Measurements from ENCODE around the gene NT5C3A. TPM values are rescaled to one million over a fixed set of nuclear protein-coding genes. Genes with fewer than 3 reads are reported as not detected.

The NT5C3A gene
- total RNA-seq, 3 donors from 2014 or later, result 26.6 to 37.8 (median 35.9) TPM

DNA sequence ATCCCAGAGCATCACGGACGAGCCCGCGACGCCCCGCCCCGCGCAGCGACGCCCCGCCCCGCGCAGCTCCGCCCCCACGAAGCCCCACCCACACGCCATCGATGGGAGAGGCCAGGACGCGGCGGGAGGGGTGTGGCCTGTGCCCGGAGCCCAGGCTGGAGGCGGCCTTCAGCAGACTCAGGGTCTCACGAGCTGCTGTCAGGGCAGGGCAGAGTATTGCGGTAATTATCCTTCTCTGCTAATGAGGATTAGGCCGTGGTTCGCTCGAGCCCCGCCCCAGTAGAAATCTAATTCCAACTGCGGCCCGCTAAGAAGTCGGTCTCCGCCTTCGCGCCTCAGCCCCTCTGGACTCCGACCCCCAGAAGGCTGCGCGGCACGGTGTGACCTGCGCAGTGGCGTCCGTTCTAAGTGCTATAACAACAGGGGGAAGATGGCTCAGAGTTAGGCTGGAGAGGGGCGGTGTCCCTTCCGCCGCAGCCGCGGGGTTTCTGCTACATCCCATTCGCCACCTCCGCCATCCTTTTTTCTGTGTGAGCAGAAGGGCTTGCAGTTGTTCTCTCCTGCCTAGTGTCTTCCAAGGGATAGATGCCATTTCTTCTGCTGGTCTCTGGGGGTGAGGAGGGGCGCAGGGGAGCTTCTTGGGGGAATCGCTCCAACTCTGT, 337 bp upstream of the NT5C3A start:
- peak; percentile 87 for DNase-seq
- H3K4me1 Mint-ChIP-seq (ENCODE audit: low read depth), result peaks cover 36% of the 10 kb centered on the region
- peaks cover 15% of the 10 kb centered on the region for H3K36me3 Mint-ChIP-seq (ENCODE audit: insufficient read depth)
- peaks cover 8% of the 10 kb centered on the region for H3K9me3 Mint-ChIP-seq
- ATAC-seq, result peak; percentile 94
- H3K27me3 Mint-ChIP-seq (ENCODE audit: low read depth), result peaks cover 3% of the 10 kb centered on the region
- H3K4me3 Mint-ChIP-seq, result peak overlapping the region; percentile 94

GRCh38 chr7:33061282-33061937, 1.2 kb downstream of the NT5C3A start:
- peak overlapping the region; percentile 94 for H3K4me3 Mint-ChIP-seq
- peaks cover 7% of the 10 kb centered on the region for H3K9me3 Mint-ChIP-seq
- peaks cover 42% of the 10 kb centered on the region for H3K4me1 Mint-ChIP-seq (ENCODE audit: low read depth)
- no peak for DNase-seq
- no peak for ATAC-seq
- peaks cover 16% of the 10 kb centered on the region for H3K36me3 Mint-ChIP-seq (ENCODE audit: insufficient read depth)
- H3K27me3 Mint-ChIP-seq (ENCODE audit: low read depth), result peaks cover 2% of the 10 kb centered on the region

GRCh38 chr7:33059635-33060034, 2.9 kb downstream of the NT5C3A start:
- H3K36me3 Mint-ChIP-seq (ENCODE audit: insufficient read depth), result peaks cover 14% of the 10 kb centered on the region
- no peak for ATAC-seq
- H3K27me3 Mint-ChIP-seq (ENCODE audit: low read depth), result no peaks in the 10 kb centered on the region
- no peaks in the 10 kb centered on the region for H3K9me3 Mint-ChIP-seq
- DNase-seq, result no peak
- H3K4me1 Mint-ChIP-seq (ENCODE audit: low read depth), result peaks cover 54% of the 10 kb centered on the region
- peak overlapping the region; percentile 33 for H3K4me3 Mint-ChIP-seq

DNA sequence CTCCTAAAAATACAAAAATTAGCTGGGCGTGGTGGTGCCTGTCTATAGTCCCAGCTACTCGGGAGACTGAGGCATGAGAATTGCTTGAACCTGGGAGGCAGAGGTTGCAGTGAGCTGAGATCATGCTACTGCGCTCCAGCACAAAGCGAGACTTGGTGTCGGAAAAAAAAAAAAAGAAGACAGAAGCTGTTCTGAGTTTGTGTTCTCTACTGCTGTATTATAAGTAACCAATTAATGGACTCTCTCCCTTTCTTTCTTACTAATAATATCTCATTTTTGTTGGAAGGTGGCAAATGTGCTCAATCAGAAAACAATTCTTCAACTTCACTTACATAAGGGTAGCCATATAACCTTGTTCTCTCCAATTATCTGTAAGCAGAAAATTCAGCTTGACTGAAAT, 7.4 kb downstream of the NT5C3A start:
- DNase-seq (no peak), ATAC-seq (no peak)
- Mint-ChIP-seq H3K9me3 (no peaks in the 10 kb centered on the region), H3K36me3 (ENCODE audit: insufficient read depth) (peaks cover 14% of the 10 kb centered on the region), H3K27me3 (ENCODE audit: low read depth) (no peaks in the 10 kb centered on the region), H3K4me1 (ENCODE audit: low read depth) (peaks cover 67% of the 10 kb centered on the region), H3K4me3 (no peak overlapping the region)

DNA sequence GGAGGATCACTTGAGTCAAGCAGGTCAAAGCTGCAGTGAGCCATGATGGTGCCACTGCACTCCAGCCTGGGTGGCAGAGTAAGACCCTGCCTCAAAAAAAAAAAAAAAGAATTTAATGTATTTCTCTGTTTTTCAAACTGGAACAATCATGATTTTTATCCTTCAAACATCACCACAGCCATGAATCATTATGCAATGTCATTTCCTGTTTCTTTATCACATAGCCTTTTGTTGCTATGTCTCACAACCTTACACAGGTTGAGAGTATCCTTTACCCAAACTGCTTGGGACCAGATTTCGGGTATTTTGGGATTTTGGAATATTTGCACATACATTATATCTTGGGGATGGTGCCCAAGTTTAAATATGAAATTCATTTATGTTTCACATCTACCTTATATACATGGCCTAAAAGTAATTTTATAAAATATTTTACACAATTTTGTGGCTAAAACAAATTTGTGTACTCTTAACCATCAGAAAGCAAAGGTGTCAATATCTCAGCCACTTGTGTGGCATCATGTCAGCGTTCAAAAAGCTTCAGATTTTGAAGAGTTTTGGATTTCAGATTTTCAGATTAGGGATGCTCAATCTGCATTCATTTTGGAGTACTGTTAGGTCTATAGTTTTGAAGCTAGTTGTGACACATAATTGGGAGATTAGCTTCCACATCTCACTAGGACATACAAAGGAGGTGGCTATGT, 8.2 kb downstream of the NT5C3A start:
- Mint-ChIP-seq H3K4me1 (ENCODE audit: low read depth) (peaks cover 62% of the 10 kb centered on the region), H3K4me3 (no peak overlapping the region), H3K36me3 (ENCODE audit: insufficient read depth) (peaks cover 14% of the 10 kb centered on the region), H3K9me3 (no peaks in the 10 kb centered on the region), H3K27me3 (ENCODE audit: low read depth) (no peaks in the 10 kb centered on the region)
- peak; percentile 85 to 89 for ATAC-seq
- DNase-seq, result no peak

DNA sequence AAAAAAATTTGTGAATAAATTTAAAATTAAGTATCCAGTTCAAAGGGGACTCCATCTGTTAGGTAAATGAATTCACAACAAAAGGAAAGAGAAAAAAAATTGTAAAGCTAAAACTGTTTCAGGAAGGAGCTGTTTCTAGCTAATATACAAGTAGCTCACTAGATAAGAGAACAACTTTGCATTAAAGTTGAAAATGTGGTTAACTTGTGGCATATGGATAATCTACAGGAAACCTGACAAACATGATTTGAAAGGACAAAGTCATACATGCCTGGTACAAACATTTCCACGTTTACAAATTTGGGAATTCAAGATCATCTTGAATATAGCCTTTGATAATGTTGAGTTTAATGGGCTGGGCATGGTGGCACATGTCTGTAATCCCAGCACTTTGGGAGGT, 8.9 kb downstream of the NT5C3A start:
- no peak for DNase-seq
- no peaks in the 10 kb centered on the region for H3K27me3 Mint-ChIP-seq (ENCODE audit: low read depth)
- H3K36me3 Mint-ChIP-seq (ENCODE audit: insufficient read depth), result peaks cover 9% of the 10 kb centered on the region
- ATAC-seq, result no peak
- H3K4me3 Mint-ChIP-seq, result no peak overlapping the region
- no peaks in the 10 kb centered on the region for H3K9me3 Mint-ChIP-seq
- peaks cover 57% of the 10 kb centered on the region for H3K4me1 Mint-ChIP-seq (ENCODE audit: low read depth)

DNA sequence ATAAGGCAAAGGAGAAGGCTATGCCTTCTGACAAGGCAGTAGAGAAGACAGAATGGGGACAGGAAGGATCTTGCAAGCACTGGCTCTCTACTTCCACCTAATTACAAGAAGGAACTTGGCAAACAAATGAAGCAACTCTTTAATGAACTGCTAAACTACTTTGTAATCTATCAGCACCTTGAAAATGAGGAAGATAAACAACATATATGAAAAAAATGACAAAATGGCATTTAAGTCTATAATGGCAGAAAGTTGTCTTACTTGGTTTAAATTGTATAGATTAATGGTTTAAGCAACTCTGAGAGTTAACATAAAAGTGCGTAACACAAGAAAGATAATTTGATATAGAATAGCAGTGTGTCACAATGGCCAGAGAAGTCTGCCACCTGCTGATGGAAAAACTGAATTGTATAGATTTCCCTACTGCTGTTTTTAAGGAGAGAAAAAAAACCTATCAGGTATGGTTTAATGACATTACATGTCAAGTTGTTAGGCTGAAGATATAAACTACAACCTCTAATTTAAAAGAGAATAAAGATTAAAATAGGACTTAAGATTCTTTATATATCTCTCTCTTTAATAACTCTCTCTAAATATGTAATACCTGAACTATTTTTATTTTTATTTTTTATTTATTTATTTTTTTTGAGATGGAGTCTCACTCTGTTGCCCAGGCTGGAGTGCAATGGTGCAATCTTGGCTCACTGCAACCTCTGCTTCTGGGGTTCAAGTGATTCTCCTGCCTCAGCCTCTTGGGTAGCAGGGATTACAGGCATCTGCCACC, 11.8 kb downstream of the NT5C3A start:
- peaks cover 4% of the 10 kb centered on the region for H3K36me3 Mint-ChIP-seq (ENCODE audit: insufficient read depth)
- ATAC-seq, result peak; percentile 47 to 63
- H3K4me3 Mint-ChIP-seq, result no peak overlapping the region
- no peaks in the 10 kb centered on the region for H3K9me3 Mint-ChIP-seq
- peaks cover 48% of the 10 kb centered on the region for H3K4me1 Mint-ChIP-seq (ENCODE audit: low read depth)
- DNase-seq, result no peak
- H3K27me3 Mint-ChIP-seq (ENCODE audit: low read depth), result no peaks in the 10 kb centered on the region

- Mint-ChIP-seq H3K4me3 (no peak overlapping the region), H3K9me3 (no peaks in the 10 kb centered on the region), H3K27me3 (ENCODE audit: low read depth) (no peaks in the 10 kb centered on the region), H3K4me1 (ENCODE audit: low read depth) (peaks cover 43% of the 10 kb centered on the region), H3K36me3 (ENCODE audit: insufficient read depth) (peaks cover 1% of the 10 kb centered on the region)
- ATAC-seq (no peak), DNase-seq (no peak)
Measured at GRCh38 chr7:33048704-33049103, 13.9 kb downstream of the NT5C3A start.

- no peak for ATAC-seq
- Mint-ChIP-seq H3K27me3 (ENCODE audit: low read depth) (no peaks in the 10 kb centered on the region), H3K4me3 (no peak overlapping the region), H3K36me3 (ENCODE audit: insufficient read depth) (peaks cover 4% of the 10 kb centered on the region), H3K9me3 (no peaks in the 10 kb centered on the region), H3K4me1 (ENCODE audit: low read depth) (peaks cover 46% of the 10 kb centered on the region)
- DNase-seq, result no peak
Measured at GRCh38 chr7:33048257-33048656, 14.3 kb downstream of the NT5C3A start.

DNA sequence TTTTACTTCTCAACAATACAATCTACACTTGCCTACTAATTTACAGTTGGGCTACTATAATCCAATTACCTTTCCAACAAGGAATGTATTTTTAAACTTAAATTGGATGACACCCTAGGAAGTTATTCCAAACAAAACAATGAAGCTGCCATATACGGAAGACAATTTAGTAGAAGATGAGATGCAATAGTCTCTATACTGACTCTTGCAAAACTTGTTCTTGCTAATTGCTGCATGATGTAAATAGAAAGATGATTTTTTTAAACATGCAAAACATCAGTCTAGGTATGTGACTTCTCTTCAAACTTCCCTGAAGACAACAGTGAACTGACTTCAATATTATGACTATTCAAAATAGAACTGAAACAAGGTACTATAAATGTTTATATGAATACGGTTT, 17.6 kb downstream of the NT5C3A start:
- no peaks in the 10 kb centered on the region for H3K27me3 Mint-ChIP-seq (ENCODE audit: low read depth)
- peaks cover 4% of the 10 kb centered on the region for H3K36me3 Mint-ChIP-seq (ENCODE audit: insufficient read depth)
- no peaks in the 10 kb centered on the region for H3K9me3 Mint-ChIP-seq
- DNase-seq, result no peak
- H3K4me1 Mint-ChIP-seq (ENCODE audit: low read depth), result peaks cover 39% of the 10 kb centered on the region
- no peak for ATAC-seq
- no peak overlapping the region for H3K4me3 Mint-ChIP-seq

DNA sequence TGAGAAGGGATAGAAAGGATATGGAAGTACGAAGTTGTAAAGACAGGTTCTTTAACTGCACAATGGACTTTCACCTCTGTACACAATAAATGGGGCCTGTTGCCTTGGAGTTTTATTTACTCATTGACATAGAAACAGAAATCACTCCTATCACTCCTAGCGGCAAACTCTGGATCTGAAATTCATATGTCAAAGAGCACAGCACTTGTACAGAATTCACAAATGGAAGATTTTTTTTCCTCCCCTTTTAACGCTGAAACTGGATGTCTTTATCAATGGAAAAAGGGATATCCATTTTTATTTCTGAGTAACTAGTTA, 18.2 kb downstream of the NT5C3A start:
- no peaks in the 10 kb centered on the region for H3K9me3 Mint-ChIP-seq
- H3K4me1 Mint-ChIP-seq (ENCODE audit: low read depth), result peaks cover 44% of the 10 kb centered on the region
- DNase-seq (no peak), ATAC-seq (no peak)
- H3K36me3 Mint-ChIP-seq (ENCODE audit: insufficient read depth), result peaks cover 4% of the 10 kb centered on the region
- no peaks in the 10 kb centered on the region for H3K27me3 Mint-ChIP-seq (ENCODE audit: low read depth)
- H3K4me3 Mint-ChIP-seq, result no peak overlapping the region

DNA sequence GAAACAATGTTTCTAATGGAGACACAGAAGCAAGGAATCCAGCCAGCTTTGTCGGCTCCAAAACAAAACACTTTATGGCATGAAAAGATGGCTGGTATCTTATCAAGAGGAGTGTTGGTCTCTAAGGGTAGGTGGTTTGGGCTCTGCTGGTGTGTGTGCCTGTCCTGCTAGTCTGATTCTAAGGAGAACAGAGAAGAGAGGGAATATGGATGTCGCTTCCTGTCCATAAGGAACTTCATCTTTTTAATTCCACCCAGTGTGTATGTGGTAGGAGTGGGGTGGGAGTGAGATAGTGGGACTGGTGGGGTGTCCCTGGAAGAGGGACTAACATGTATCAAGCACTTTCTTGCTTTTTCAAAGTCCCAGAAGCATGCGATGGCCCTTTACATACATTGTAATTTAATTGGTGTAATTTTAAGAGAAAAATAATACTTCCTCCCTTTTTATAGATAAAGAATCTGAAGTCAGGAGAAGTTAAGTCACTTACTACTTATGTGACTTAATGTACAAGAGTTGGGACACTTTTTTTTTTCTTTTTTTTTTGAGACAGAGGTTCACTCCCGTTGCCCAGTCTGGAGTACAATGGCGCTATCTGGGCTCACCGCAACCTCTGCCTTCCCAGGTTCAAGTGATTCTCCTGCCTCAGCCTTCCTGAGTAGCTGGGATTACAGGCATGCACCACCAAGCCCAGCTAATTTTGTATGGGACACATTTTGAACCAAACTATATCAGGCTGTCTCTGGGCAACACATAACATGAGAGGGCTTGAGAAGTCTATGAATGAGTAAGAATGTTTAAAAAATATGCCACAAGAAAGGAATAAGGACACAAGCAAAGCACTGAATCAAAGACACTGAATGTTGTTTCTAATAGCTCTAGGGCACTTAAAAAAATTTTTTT, 18.8 kb downstream of the NT5C3A start:
- Mint-ChIP-seq H3K36me3 (ENCODE audit: insufficient read depth) (peaks cover 4% of the 10 kb centered on the region), H3K27me3 (ENCODE audit: low read depth) (no peaks in the 10 kb centered on the region), H3K4me3 (no peak overlapping the region), H3K9me3 (no peaks in the 10 kb centered on the region), H3K4me1 (ENCODE audit: low read depth) (peaks cover 48% of the 10 kb centered on the region)
- DNase-seq, result no peak
- no peak for ATAC-seq

DNA sequence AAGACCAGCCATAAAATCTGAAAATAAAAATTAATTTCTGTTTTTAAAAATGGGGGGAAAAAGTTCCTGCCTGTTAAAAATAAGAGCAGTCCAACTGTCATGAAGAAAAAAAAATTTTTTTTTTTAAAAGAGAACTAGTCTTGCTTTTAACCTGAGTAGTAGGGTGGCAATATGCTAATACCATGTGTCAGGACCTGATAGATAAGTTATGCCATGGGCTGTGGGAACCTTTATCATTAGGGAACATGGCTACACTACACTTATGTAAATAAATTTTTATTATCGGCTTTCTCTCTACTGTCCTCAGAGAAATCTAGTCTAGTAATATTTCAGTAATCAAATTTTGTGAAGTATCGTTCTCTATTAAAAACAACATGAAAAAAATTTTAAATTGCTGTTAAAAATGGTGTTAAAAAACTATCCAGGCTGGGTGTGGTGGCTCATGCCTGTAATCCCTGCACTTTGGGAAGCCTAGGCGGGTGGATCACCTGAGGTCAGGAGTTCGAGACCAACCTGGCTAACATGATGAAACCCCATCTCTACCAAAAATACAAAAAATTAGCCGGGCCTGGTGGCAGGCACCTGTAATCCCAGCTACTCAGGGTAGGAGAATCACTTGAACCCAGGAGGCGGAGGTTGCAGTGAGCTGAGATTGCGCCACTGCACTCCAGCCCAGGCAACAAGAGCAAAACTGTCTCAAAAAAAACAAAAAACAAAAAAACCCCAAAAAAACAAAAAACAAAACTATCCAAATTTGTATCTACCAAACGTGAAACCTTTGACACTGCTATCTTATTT, 20.7 kb downstream of the NT5C3A start:
- no peaks in the 10 kb centered on the region for H3K9me3 Mint-ChIP-seq
- no peaks in the 10 kb centered on the region for H3K27me3 Mint-ChIP-seq (ENCODE audit: low read depth)
- no peak overlapping the region for H3K4me3 Mint-ChIP-seq
- DNase-seq (no peak), ATAC-seq (no peak)
- peaks cover 54% of the 10 kb centered on the region for H3K4me1 Mint-ChIP-seq (ENCODE audit: low read depth)
- H3K36me3 Mint-ChIP-seq (ENCODE audit: insufficient read depth), result peaks cover 4% of the 10 kb centered on the region

Data from activated T-cell treated with anti-CD3 and anti-CD28 coated beads, Interleukin-2, amount 50 U/mL, for 4 hours (primary cell).